Cardiac muscle cell (in vitro differentiated cells and primary cell): ENCODE measurements around the gene COL16A1. TPM values are rescaled to one million over a fixed set of nuclear protein-coding genes. Genes with fewer than 3 reads are reported as not detected.

Source experiments
- DNase-seq, 2 donors: peaks; one replicate each; pipeline versions ENCODE4 v3.0.0 to v3.0.0-alpha.2; 2010 to 2017; ENCODE audit warnings: low read depth in 1 of 2, low spot score in 1 of 2
- H3K27ac ChIP-seq: fragments of 200-600 bp; sonication (generic); 2 replicates; pipeline ENCODE4 v1.5.1; 2016
- H3K27me3 ChIP-seq: fragments of 200-600 bp; sonication (generic); 2 replicates; pipeline ENCODE4 v1.6.0; 2016; ENCODE audit warnings: control low read depth
- H3K36me3 ChIP-seq: fragments of 200-600 bp; sonication (generic); 2 replicates; pipeline ENCODE4 v1.5.1; 2016; ENCODE audit warnings: control low read depth
- H3K4me1 ChIP-seq: fragments of 200-600 bp; sonication (generic); 2 replicates; pipeline ENCODE4 v1.8.1; 2017; ENCODE audit warnings: low read depth, mild to moderate bottlenecking, mixed run types
- H3K4me3 ChIP-seq: fragments of 200-600 bp; sonication (generic); 2 replicates; pipeline ENCODE4 v1.5.1; 2016; ENCODE audit warnings: mild to moderate bottlenecking
- H3K9me3 ChIP-seq: fragments of 200-600 bp; sonication (generic); 2 replicates; pipeline ENCODE4 v1.5.1; 2017; ENCODE audit warnings: low read depth, mild to moderate bottlenecking, control low read depth
- CTCF ChIP-seq: IDR thresholded peaks from 2 replicates; pipeline ENCODE4 v1.5.1; 2012; ENCODE audit warnings: low read depth, mild to moderate bottlenecking, low read length
- polyA plus RNA-seq: library from polyadenylated mRNA; unstranded; fragments of >200 nt; fragmentation: Nextera tagmentation; extraction: Ambion mirVana; gene quantifications from 2 replicates; pipeline ENCODE4 v1.2.1, GENCODE V29; 2016
- total RNA-seq: library from RNA; depleted of rRNA; stranded (reverse); fragments of >200 nt; gene quantifications from 2 replicates; pipeline ENCODE4 v1.2.3, GENCODE V29; 2016

COL16A1 gene
- total and polyA plus RNA-seq, 2 experiments from 2014 or later, result 119 to 120 TPM

DNA sequence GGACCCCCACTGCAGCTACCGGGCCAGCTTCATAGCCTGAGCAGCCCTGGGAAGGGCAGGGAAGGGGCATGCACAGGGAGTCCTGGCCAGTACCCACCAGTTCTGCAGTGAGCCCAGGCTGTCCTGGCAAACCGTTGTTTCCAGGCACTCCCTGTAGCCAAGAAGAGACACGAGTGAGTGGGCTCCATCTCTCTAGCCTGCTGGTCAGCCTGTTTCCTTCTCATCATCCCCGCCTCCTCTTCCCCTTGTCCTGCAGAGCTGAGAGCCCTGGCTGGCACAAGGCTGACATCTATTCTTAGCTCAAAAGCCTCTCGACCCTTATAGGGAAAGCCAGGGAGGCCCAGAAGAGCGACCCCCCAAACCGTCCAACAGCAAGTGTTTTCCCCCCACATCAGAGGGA lies 28.7 kb downstream of the COL16A1 start:
- Histone ChIP-seq H3K36me3 (no peaks in the 10 kb centered on the region), H3K4me3 (no peak overlapping the region), H3K9me3 (no peaks in the 10 kb centered on the region), H3K4me1 (peaks cover 32% of the 10 kb centered on the region), H3K27me3 (no peaks in the 10 kb centered on the region), H3K27ac (peak overlapping the region; percentile 91)
- no peak for TF ChIP-seq CTCF
- peak in 1 of 2 donors; percentile 74 for DNase-seq

DNA sequence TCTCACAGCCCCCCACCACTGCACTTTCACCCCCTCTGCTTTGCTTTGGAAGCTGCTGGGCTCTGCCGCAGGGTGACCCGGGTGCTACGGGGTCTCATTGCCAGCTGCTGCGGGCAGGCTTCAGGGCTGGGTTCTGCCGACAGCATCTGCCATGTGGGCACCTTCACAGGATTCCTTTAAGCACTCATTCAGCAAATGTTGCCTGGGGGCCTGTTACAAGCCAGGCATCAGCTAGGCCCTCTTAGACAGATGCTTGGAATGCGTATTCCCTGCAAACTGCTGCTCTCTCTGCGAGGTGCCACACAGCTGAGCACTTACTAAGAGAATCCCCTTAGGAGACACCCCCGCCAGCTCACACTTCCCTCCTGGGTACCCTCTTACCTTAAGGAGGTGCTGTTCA lies 29.2 kb downstream of the COL16A1 start:
- DNase-seq, result no peak
- no peak for TF ChIP-seq CTCF
- Histone ChIP-seq H3K4me3 (no peak overlapping the region), H3K9me3 (no peaks in the 10 kb centered on the region), H3K27ac (peak overlapping the region; percentile 91), H3K4me1 (peaks cover 37% of the 10 kb centered on the region), H3K36me3 (no peaks in the 10 kb centered on the region), H3K27me3 (no peaks in the 10 kb centered on the region)

DNA sequence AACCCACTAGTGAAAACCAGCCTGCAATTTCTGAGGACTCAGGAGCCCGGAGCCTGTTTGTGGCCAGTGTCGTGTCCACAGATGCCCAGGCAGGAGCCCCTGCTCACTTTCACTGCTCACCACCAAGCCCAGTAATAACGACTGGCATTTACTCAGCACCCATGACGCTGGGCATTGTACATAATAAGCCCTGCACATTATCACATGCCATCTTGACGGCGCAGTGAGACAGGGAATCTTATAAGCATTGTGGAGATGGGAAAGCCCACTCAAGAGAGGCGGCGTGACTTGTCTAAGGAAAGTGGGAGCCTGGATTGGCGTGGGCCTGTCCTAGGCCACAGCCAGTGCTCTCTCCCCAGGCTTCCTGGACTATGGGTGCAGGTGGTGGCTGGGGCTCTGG lies 30.4 kb downstream of the COL16A1 start:
- no peaks in the 10 kb centered on the region for H3K36me3 ChIP-seq
- no peak for DNase-seq
- no peak for TF ChIP-seq CTCF
- no peak overlapping the region for H3K4me3 ChIP-seq
- H3K27me3 ChIP-seq, result no peaks in the 10 kb centered on the region
- H3K9me3 ChIP-seq, result no peaks in the 10 kb centered on the region
- H3K27ac ChIP-seq, result no peak overlapping the region
- peaks cover 41% of the 10 kb centered on the region for H3K4me1 ChIP-seq

DNA sequence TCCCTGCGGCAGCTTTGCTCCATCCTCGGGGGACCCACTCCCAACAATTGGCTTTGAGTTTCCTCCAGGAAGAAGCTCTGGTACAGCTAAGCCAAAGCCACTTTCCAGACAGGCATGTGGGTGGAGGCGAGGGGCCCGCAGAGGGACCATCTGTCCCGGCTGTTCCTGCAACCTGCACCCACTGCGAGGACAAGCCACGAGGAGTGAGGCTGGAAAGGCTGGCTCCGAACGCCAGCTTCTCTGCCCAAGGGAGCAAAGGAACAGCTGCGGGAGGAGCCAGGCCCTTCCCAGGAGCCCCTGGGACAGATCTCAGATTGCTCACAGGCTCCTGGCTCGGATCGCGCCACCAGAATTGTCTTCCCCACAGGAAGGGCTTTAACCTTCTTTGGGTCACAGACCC lies 30.8 kb downstream of the COL16A1 start:
- H3K27me3 ChIP-seq, result no peaks in the 10 kb centered on the region
- H3K4me1 ChIP-seq, result peaks cover 41% of the 10 kb centered on the region
- no peak overlapping the region for H3K4me3 ChIP-seq
- H3K9me3 ChIP-seq, result no peaks in the 10 kb centered on the region
- H3K27ac ChIP-seq, result no peak overlapping the region
- no peak for TF ChIP-seq CTCF
- DNase-seq, result no peak
- no peaks in the 10 kb centered on the region for H3K36me3 ChIP-seq

GRCh38 chr1:31671561-31672201 lies 32.1 kb downstream of the COL16A1 start:
- Histone ChIP-seq H3K27me3 (no peaks in the 10 kb centered on the region), H3K4me3 (no peak overlapping the region), H3K4me1 (peaks cover 41% of the 10 kb centered on the region), H3K27ac (no peak overlapping the region), H3K36me3 (no peaks in the 10 kb centered on the region), H3K9me3 (no peaks in the 10 kb centered on the region)
- DNase-seq, result no peak
- TF ChIP-seq CTCF, result no peak
